ENCODE data around the gene RAB11A. TPM values are rescaled to one million over a fixed set of nuclear protein-coding genes. Genes with fewer than 3 reads are reported as not detected.

The RAB11A gene
- total RNA-seq (2014; rRNA removed; shearing (Covaris generic)) = 206 and 229 TPM in 2 replicates

DNA sequence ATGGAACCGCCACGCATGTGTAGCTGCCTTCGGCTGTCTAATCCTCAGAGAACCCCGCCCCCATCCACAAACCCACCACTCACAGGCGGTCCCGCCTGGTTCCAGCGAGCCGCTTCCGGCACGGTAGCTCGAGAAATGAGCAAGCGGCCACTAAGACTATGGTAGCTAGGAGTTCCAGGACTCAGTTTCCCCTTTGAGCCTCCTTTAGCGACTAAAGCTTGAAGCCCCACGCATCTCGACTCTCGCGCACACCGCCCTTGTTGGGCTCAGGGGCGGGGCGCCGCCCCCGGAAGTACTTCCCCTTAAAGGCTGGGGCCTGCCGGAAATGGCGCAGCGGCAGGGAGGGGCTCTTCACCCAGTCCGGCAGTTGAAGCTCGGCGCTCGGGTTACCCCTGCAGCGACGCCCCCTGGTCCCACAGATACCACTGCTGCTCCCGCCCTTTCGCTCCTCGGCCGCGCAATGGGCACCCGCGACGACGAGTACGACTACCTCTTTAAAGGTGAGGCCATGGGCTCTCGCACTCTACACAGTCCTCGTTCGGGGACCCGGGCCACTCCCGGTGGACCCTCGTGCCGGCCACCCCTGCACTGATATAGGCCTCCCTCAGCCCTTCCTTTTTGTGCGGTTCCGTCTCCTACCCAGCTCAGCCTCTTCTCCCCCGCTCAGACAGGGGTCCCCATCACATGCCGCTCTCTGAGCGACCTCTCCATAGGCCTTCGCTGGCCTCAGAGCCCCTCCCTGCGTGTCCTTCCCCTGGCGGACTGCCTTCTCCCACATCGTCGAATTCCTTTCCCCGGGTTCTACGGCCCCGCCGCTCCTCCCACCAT, at the start of gene RAB11A:
RAB11A (plus strand) TSS at position 366 of the 828 bp plus-strand sequence; CDS start at position 461, 95 bp downstream.
- DNase-seq = peak; percentile 94
- H3K4me3 ChIP-seq (ENCODE audit: insufficient read depth, low read depth, low read length) = peak within 1 kb of the TSS; percentile 92
- H3K36me3 ChIP-seq (replicated peaks; ENCODE audit: control insufficient read depth, insufficient read depth, low read length) = peaks cover 1% of the 10 kb centered on the region; the same call in 1 of the 2 replicates
- no peaks in the 10 kb centered on the region for H3K27me3 ChIP-seq (ENCODE audit: control insufficient read depth, insufficient read depth, low read length)

GRCh38 chr15:65819563-65819960, 49.7 kb upstream of the RAB11A start:
- Histone ChIP-seq H3K27me3 (ENCODE audit: control insufficient read depth, insufficient read depth, low read length) (no peaks in the 10 kb centered on the region), H3K4me3 (ENCODE audit: insufficient read depth, low read depth, low read length) (no peak overlapping the region), H3K36me3 (replicated peaks; ENCODE audit: control insufficient read depth, insufficient read depth, low read length) (no peaks in the 10 kb centered on the region)
- DNase-seq = no peak

DNA sequence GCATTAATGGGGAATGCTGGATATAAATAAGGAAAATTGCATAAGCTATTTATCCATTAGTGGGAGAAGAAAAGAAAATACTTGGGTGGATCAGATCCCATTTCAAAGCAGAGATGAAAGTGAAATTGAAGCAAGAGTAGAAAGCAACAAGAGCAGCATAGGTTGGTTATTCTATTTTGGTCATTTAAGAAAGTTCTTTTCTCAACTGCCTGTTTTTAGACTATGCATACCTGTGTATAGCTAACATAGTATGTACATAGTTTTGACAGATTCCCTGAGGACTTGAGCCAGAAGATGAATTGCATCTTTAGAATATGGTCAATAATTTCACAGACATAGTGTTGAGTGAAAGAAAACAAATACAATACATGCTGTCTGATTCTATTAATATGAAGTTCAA, 48.2 kb upstream of the RAB11A start:
- no peak overlapping the region for H3K4me3 ChIP-seq (ENCODE audit: insufficient read depth, low read depth, low read length)
- no peaks in the 10 kb centered on the region for H3K36me3 ChIP-seq (replicated peaks; ENCODE audit: control insufficient read depth, insufficient read depth, low read length)
- no peaks in the 10 kb centered on the region for H3K27me3 ChIP-seq (ENCODE audit: control insufficient read depth, insufficient read depth, low read length)
- DNase-seq = no peak

DNA sequence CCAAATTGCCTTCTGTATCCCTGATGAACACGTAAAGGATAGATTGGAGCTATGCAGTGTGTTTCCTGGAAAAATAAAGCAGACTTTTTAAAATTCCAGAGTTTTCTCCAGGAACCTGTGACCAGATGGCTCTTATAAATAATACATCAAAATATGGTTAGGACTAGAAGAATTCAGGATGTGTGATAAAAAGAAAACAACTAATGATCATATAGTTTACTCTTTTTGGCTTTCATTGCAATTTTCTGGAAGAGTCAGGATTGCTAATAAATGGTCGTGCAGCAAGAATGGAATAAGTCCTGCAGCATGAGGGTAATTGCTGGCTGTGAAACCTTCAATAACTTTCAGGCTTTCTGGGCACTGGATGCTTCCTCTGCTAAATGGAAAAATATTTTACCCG, 47.0 kb upstream of the RAB11A start:
- Histone ChIP-seq H3K4me3 (ENCODE audit: insufficient read depth, low read depth, low read length) (no peak overlapping the region), H3K27me3 (ENCODE audit: control insufficient read depth, insufficient read depth, low read length) (no peaks in the 10 kb centered on the region), H3K36me3 (replicated peaks; ENCODE audit: control insufficient read depth, insufficient read depth, low read length) (no peaks in the 10 kb centered on the region)
- no peak for DNase-seq

DNA sequence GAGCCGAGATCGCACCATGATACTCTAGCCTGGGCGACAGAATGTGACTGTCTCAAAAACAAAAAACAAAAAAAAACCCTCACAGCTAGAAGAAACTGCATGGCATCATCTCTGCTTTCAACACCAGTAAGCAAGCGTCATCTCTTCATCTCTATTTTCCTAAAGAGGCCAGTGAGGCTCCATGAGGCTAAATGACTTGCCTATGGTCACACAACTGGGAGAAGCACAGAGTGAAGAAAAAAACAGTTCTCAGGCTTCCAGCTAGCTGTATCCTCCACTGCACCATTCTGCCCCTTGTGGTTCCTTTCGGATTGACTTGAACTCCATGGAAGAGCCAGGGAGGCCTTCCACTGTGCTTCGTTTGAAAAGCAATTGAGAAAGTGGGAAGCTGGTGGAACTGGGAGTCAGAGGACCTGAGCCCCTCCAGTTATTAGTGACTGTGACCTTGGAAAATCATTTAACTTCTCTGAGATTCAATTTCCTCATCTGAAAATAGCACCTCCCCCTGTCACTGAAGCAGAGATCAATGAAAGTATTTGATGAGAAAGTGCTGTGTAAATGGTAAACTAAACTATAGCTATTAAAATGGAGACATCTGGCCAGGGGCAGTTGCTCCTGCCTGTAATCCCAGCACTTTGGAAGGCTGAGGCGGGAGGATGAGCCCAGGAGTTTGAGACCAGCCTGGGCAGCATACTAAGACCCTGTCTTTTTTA, 45.1 kb upstream of the RAB11A start:
- peak; percentile 47 for DNase-seq
- Histone ChIP-seq H3K4me3 (ENCODE audit: insufficient read depth, low read depth, low read length) (no peak overlapping the region), H3K36me3 (replicated peaks; ENCODE audit: control insufficient read depth, insufficient read depth, low read length) (no peaks in the 10 kb centered on the region), H3K27me3 (ENCODE audit: control insufficient read depth, insufficient read depth, low read length) (no peaks in the 10 kb centered on the region)

GRCh38 chr15:65824941-65825544, 44.2 kb upstream of the RAB11A start:
- Histone ChIP-seq H3K27me3 (ENCODE audit: control insufficient read depth, insufficient read depth, low read length) (no peaks in the 10 kb centered on the region), H3K4me3 (ENCODE audit: insufficient read depth, low read depth, low read length) (no peak overlapping the region), H3K36me3 (replicated peaks; ENCODE audit: control insufficient read depth, insufficient read depth, low read length) (no peaks in the 10 kb centered on the region)
- no peak for DNase-seq

- Histone ChIP-seq H3K36me3 (replicated peaks; ENCODE audit: control insufficient read depth, insufficient read depth, low read length) (no peaks in the 10 kb centered on the region), H3K4me3 (ENCODE audit: insufficient read depth, low read depth, low read length) (no peak overlapping the region), H3K27me3 (ENCODE audit: control insufficient read depth, insufficient read depth, low read length) (no peaks in the 10 kb centered on the region)
- DNase-seq = no peak
Observed at GRCh38 chr15:65827065-65827464, 42.2 kb upstream of the RAB11A start.

DNA sequence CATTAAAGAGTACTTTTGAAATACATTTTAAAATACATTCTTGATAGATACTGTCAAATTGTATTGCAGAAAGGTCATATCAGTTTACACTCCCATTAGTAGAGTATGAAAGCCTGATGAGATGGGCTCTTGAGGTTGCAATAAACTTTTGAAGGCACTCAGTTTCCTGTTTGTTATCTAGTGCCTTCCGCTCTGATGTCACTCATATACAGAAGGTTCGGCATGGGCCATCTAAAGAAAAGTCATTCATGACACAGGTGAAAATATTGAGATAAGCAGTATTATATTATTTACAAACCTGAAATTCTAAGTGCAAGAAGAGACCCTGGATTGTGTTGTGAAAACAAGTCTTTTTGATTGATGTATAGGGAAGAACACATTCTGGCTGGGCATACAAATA, 40.7 kb upstream of the RAB11A start:
- no peak for DNase-seq
- H3K36me3 ChIP-seq (replicated peaks; ENCODE audit: control insufficient read depth, insufficient read depth, low read length) = no peaks in the 10 kb centered on the region
- H3K4me3 ChIP-seq (ENCODE audit: insufficient read depth, low read depth, low read length) = no peak overlapping the region
- no peaks in the 10 kb centered on the region for H3K27me3 ChIP-seq (ENCODE audit: control insufficient read depth, insufficient read depth, low read length)

- Histone ChIP-seq H3K4me3 (ENCODE audit: insufficient read depth, low read depth, low read length) (no peak overlapping the region), H3K36me3 (replicated peaks; ENCODE audit: control insufficient read depth, insufficient read depth, low read length) (no peaks in the 10 kb centered on the region), H3K27me3 (ENCODE audit: control insufficient read depth, insufficient read depth, low read length) (no peaks in the 10 kb centered on the region)
- no peak for DNase-seq
Observed at GRCh38 chr15:65829130-65829764, 40.0 kb upstream of the RAB11A start.

- Histone ChIP-seq H3K27me3 (ENCODE audit: control insufficient read depth, insufficient read depth, low read length) (no peaks in the 10 kb centered on the region), H3K4me3 (ENCODE audit: insufficient read depth, low read depth, low read length) (no peak overlapping the region), H3K36me3 (replicated peaks; ENCODE audit: control insufficient read depth, insufficient read depth, low read length) (no peaks in the 10 kb centered on the region)
- DNase-seq = peak; percentile 39
Observed at GRCh38 chr15:65832549-65833364, 36.5 kb upstream of the RAB11A start.

DNA sequence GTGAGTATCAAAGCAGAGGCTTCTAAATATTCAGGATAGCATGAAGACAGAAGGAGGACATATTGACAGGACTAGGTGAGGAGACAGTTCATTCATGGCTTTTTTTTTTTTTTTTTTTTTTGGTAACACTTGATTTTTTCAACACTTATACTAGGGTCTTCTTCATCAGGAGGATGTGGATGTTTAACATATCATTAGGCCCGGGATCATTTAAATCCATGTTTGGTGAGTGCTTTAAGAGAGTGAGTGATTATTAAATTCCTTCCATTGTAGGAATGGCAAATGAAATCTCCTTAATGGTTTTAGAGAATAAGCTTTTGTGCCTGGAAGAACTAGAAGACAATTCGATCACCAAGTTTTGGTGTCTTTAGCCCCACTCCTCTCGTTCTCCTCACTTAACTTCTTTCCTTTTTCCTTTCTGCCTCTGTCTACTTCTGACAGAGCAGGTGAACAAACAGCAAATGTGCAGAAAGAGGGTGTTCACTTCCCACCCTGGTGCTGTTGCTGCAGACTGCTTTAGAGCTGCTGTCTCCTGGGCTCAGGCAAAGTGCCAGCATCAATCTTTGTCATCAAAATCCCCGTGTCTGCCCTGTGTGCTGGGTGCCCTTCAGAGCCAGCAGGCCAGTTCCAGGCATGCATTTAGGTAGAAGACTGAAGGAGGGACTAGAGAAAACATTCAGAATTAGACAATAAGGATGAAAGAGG, 35.6 kb upstream of the RAB11A start:
- DNase-seq = no peak
- Histone ChIP-seq H3K27me3 (ENCODE audit: control insufficient read depth, insufficient read depth, low read length) (no peaks in the 10 kb centered on the region), H3K36me3 (replicated peaks; ENCODE audit: control insufficient read depth, insufficient read depth, low read length) (no peaks in the 10 kb centered on the region), H3K4me3 (ENCODE audit: insufficient read depth, low read depth, low read length) (no peak overlapping the region)

DNA sequence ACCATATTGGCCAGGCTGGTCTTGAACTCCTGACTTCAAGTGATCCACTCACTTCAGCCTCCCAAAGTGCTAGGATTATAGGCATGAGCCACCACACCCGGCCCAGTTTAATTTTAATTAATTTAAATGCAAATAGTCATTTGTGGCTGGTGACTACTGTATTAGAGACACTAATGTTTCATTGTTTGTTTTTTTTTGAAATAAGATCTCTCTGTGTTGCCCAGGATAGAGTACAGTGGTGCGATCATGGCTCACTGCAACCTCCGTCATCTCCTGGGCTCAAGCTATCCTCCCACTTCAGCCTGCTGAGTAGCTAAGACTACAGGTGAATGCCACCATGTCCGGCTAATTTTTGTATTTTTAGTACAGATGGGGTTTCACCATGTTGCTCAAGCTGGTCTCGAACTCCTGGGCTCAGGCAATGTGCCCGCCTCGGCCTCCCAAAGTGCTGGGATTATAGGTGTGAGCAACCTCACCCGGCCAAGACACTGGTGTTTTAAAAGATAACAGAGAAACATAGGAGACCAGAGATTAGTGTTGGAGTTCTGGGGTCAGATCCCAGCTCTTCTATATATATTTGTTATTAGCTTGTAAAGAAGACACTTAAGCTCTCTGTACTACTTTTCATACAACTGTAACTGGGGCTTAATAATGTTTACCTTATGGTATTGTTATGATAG, 34.5 kb upstream of the RAB11A start:
- Histone ChIP-seq H3K36me3 (replicated peaks; ENCODE audit: control insufficient read depth, insufficient read depth, low read length) (no peaks in the 10 kb centered on the region), H3K27me3 (ENCODE audit: control insufficient read depth, insufficient read depth, low read length) (no peaks in the 10 kb centered on the region), H3K4me3 (ENCODE audit: insufficient read depth, low read depth, low read length) (no peak overlapping the region)
- no peak for DNase-seq

- Histone ChIP-seq H3K36me3 (replicated peaks; ENCODE audit: control insufficient read depth, insufficient read depth, low read length) (no peaks in the 10 kb centered on the region), H3K4me3 (ENCODE audit: insufficient read depth, low read depth, low read length) (no peak overlapping the region), H3K27me3 (ENCODE audit: control insufficient read depth, insufficient read depth, low read length) (no peaks in the 10 kb centered on the region)
- DNase-seq = no peak
Observed at GRCh38 chr15:65835447-65835846, 33.8 kb upstream of the RAB11A start.
